ENCODE measurements around the gene AMBRA1. TPM values are rescaled to one million over a fixed set of nuclear protein-coding genes. Genes with fewer than 3 reads are reported as not detected.

The AMBRA1 gene
- total and polyA plus RNA-seq, 2 of the 8 experiments (the other 6 are each of a cell fraction or from before 2014, with no cell fraction given): 14.2 to 37.4 TPM

DNA sequence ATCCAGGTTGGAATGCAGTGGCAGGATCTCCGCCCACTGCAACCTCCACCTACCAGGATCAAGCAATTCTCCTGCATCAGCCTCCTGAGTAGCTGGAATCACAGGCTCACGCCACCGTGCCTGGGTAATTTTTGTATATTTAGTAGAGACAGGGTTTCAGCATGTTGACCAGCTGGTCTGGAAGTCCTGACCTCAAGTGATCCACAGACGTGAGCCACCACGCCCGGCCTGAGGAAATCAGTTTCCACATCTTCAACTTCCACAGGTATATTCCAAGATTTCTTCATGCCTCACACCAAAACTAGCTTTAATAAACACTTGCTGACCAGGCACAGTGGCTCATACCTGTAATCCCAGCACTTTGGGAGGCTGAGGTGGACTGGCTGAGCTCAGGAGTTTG lies 15.6 kb upstream of the AMBRA1 start:
- Histone ChIP-seq H2AK5ac (ENCODE audit: low read depth, low read length) (no peak overlapping the region), H3K23ac (ENCODE audit: insufficient read length) (no peak overlapping the region), H4K20me1 (replicated peaks in 1 of 2; ENCODE audit: control insufficient read depth in 1 of 2, insufficient read depth in 2 of 2, low read length in 2 of 2) (no peaks in the 10 kb centered on the region), H3K27me3 (replicated peaks in 1 of 4; ENCODE audit: control insufficient read depth in 3 of 4, extremely low read depth in 1 of 4, insufficient read depth in 3 of 4, low read length in 3 of 4) (no peaks in the 10 kb centered on the region), H3K4me3 (ENCODE audit: extremely low read depth in 1 of 4, insufficient read depth in 2 of 4, low read depth in 3 of 4, low read length in 4 of 4) (no peak overlapping the region), H3K79me2 (ENCODE audit: control insufficient read depth in 1 of 2, insufficient read depth in 2 of 2, low read length in 2 of 2) (no peaks in the 10 kb centered on the region), H2BK12ac (ENCODE audit: low read depth, low read length) (no peak overlapping the region), H2BK15ac (ENCODE audit: low read length) (no peak overlapping the region), H3K14ac (ENCODE audit: insufficient read length) (no peak overlapping the region), H4K5ac (ENCODE audit: insufficient read length, low read depth, low read length) (no peak overlapping the region), H3K4me1 (replicated peaks in 1 of 4; ENCODE audit: control insufficient read depth in 3 of 4, insufficient read depth in 4 of 4, low read length in 3 of 4) (no peaks in the 10 kb centered on the region), H3K4me2 (ENCODE audit: insufficient read depth in 1 of 2, low read depth in 2 of 2, low read length in 2 of 2) (no peak overlapping the region), H3K56ac (replicated peaks; ENCODE audit: insufficient read length, low read depth, low read length) (no peak overlapping the region), H4K91ac (replicated peaks; ENCODE audit: insufficient read length, low read length) (no peak overlapping the region), H3K18ac (ENCODE audit: extremely low read depth, low read length) (no peak overlapping the region), H2BK20ac (ENCODE audit: low read length) (no peak overlapping the region), H2BK120ac (replicated peaks; ENCODE audit: low read depth, low read length) (no peak overlapping the region), H3K27ac (ENCODE audit: low read depth, low read length) (no peak overlapping the region), H3K9me3 (ENCODE audit: insufficient read depth in 2 of 2, low read depth in 1 of 2, low read length in 1 of 2) (no peaks in the 10 kb centered on the region), H3K4ac (replicated peaks; ENCODE audit: insufficient read length, low read depth, low read length) (no peak overlapping the region), H3K23me2 (ENCODE audit: low read depth, low read length) (0 out of 2 replicates have a peak, but pooled peaks cover 1% of the 10 kb centered on the region), H3K9ac (replicated peaks in 1 of 4; ENCODE audit: extremely low read depth in 1 of 4, low read depth in 3 of 4, low read length in 3 of 4) (no peak overlapping the region), H2BK5ac (ENCODE audit: low read depth, low read length) (no peak overlapping the region), H2AFZ (ENCODE audit: low read length) (no peak overlapping the region), H3K79me1 (ENCODE audit: low read depth, low read length) (no peaks in the 10 kb centered on the region), H4K8ac (ENCODE audit: extremely low read depth, insufficient read depth, low read length) (no peak overlapping the region), H3K36me3 (ENCODE audit: control insufficient read depth in 2 of 4, insufficient read depth in 4 of 4, low read length in 3 of 4) (no peaks in the 10 kb centered on the region)
- no peak for FAIRE-seq
- POLR2A ChIA-PET (ENCODE audit: partially characterized antibody): no interaction called here
- CTCF ChIA-PET (ENCODE audit: partially characterized antibody): interaction anchor here (0.6 to 0.7 kb wide), 2 partner anchors 425 to 765 kb away, joined by 3 read pairs; no protein-coding TSS in a partner anchor
- WGBS, 2 experiments (ENCODE audit: extremely low coverage in 1 of 2, insufficient coverage in 1 of 2, insufficient read length in 1 of 2, insufficient replicate concordance in 2 of 2, low coverage in 1 of 2, low lambda C conversion rate in 2 of 2, missing lambda C conversion rate in 1 of 2): 89% methylated on average over 6 of the region's 6 CpGs; no CpG with 5 or more reads in 1 of the 2 experiments
- no peak for DNase-seq (ENCODE audit: low read depth in 1 of 2, low spot score in 2 of 2)
- TF ChIP-seq MAFK (IDR thresholded peaks at IDR 0.05; ENCODE audit: low read depth, low read length) (no peak), SP2 (IDR thresholded peaks at IDR 0.05; ENCODE audit: low read length) (no peak), EP300 (IDR thresholded peaks at IDR 0.05; ENCODE audit: borderline replicate concordance in 1 of 2, low read depth in 2 of 2, low read length in 2 of 2) (no peak), EZH2 (IDR thresholded peaks at IDR 0.05; ENCODE audit: low read depth, low read length, severe bottlenecking) (no peak), CHD1 (IDR thresholded peaks at IDR 0.05; ENCODE audit: low read depth, low read length) (no peak), KDM4A (IDR thresholded peaks at IDR 0.05; ENCODE audit: low read depth, low read length, severe bottlenecking) (no peak), GABPA (IDR thresholded peaks at IDR 0.05; ENCODE audit: borderline replicate concordance, insufficient read depth, low read length) (no peak), SAP30 (IDR thresholded peaks at IDR 0.05; ENCODE audit: insufficient read depth, insufficient replicate concordance, low read length) (no peak), EGR1 (IDR thresholded peaks at IDR 0.05; ENCODE audit: borderline replicate concordance, low read depth, low read length) (no peak), JUN (IDR thresholded peaks at IDR 0.05; ENCODE audit: low read depth, low read length) (no peak), CBX8 (IDR thresholded peaks at IDR 0.05; ENCODE audit: borderline replicate concordance, low read depth, low read length) (no peak), SIX5 (IDR thresholded peaks at IDR 0.05; ENCODE audit: low read depth, low read length) (no peak), YY1 (IDR thresholded peaks at IDR 0.05; ENCODE audit: low read depth, low read length) (no peak), PHF8 (conservative IDR thresholded peaks at IDR 0.05; ENCODE audit: low read depth, low read length) (no peak)

Measured in H1 (cell line).